Progenitor cell of endocrine pancreas (in vitro differentiated cells): ENCODE data around the gene ZBTB21. TPM values are rescaled to one million over a fixed set of nuclear protein-coding genes. Genes with fewer than 3 reads are reported as not detected.
"Not testable (repeated sequence)": the region's sequence is repeated elsewhere in the genome, so short reads cannot be mapped to it uniquely, and the experiment has no call there.

Experiments used
- DNase-seq: peaks from one replicate; pipeline ENCODE4 v3.0.0; 2021; ENCODE audit warnings: low spot score; ENCODE audit not compliant: unreplicated experiment
- H3K27ac Mint-ChIP-seq: 2 replicates; pipeline ENCODE4 v1.8.0; 2021; ENCODE audit warnings: mild to moderate bottlenecking, moderate library complexity, mixed read lengths
- H3K27me3 Mint-ChIP-seq: 2 replicates; pipeline ENCODE4 v1.8.0; 2021; ENCODE audit warnings: mixed read lengths
- H3K36me3 Mint-ChIP-seq: 2 replicates; pipeline ENCODE4 v1.8.0; 2022; ENCODE audit warnings: mixed read lengths; ENCODE audit not compliant: insufficient read depth
- H3K4me1 Mint-ChIP-seq: 2 replicates; pipeline ENCODE4 v1.8.0; 2021; ENCODE audit warnings: low read depth, mixed read lengths
- H3K4me3 Mint-ChIP-seq: 2 replicates; pipeline ENCODE4 v1.8.0; 2021; ENCODE audit warnings: low read depth, mild to moderate bottlenecking, moderate library complexity, mixed read lengths
- H3K9me3 Mint-ChIP-seq: 2 replicates; pipeline ENCODE4 v1.8.0; 2021; ENCODE audit warnings: low read depth, mixed read lengths
- total RNA-seq: library from RNA; stranded (reverse); gene quantifications from 2 replicates; pipeline ENCODE4 v1.2.1, GENCODE V29; 2021
- TF ChIP-seq, protein P1 (sequence below): fragments of 200-600 bp; sonication (generic); IDR thresholded peaks from one replicate; pipeline ENCODE4 v1.5.0; 2021; ENCODE audit warnings: antibody characterized with exemption, mild to moderate bottlenecking; ENCODE audit not compliant: unreplicated experiment

ZBTB21 gene
- total RNA-seq, 1 donor from 2014 or later: 15.7 TPM

DNA sequence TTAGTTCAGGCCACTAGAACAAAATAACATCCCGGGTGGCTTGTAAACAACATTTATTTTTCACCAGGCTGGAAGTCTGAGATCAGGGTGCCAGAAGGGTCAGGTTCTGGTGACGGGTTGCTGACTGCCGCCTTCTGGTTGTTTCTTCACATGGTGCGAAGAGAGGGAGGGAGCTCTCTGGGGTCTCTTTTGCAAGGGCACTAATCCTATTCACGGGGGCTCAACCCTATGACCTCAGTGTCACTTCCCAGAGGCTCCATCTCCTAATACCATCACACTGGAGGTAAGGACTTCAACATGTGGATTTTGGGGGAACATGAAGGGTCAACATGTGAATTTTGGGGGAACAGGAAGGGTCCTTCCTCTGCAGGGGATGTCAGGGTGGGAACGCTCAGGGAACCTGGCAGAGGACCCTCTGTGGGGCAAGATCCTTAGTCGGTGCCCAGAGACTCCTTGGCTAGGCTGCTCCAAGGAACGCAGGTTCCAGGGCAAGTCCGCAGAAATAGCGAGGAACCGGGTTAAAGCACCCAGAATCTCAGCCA is 47.7 kb downstream of the ZBTB21 start:
- H3K27me3 Mint-ChIP-seq: peaks cover 36% of the 10 kb centered on the region
- H3K4me3 Mint-ChIP-seq: no peak overlapping the region
- peaks cover 11% of the 10 kb centered on the region for H3K4me1 Mint-ChIP-seq
- H3K9me3 Mint-ChIP-seq: no peaks in the 10 kb centered on the region
- DNase-seq: no peak
- H3K36me3 Mint-ChIP-seq: no peaks in the 10 kb centered on the region
- TF ChIP-seq, protein P1, sequence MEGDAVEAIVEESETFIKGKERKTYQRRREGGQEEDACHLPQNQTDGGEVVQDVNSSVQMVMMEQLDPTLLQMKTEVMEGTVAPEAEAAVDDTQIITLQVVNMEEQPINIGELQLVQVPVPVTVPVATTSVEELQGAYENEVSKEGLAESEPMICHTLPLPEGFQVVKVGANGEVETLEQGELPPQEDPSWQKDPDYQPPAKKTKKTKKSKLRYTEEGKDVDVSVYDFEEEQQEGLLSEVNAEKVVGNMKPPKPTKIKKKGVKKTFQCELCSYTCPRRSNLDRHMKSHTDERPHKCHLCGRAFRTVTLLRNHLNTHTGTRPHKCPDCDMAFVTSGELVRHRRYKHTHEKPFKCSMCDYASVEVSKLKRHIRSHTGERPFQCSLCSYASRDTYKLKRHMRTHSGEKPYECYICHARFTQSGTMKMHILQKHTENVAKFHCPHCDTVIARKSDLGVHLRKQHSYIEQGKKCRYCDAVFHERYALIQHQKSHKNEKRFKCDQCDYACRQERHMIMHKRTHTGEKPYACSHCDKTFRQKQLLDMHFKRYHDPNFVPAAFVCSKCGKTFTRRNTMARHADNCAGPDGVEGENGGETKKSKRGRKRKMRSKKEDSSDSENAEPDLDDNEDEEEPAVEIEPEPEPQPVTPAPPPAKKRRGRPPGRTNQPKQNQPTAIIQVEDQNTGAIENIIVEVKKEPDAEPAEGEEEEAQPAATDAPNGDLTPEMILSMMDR: no peak
- no peak overlapping the region for H3K27ac Mint-ChIP-seq

DNA sequence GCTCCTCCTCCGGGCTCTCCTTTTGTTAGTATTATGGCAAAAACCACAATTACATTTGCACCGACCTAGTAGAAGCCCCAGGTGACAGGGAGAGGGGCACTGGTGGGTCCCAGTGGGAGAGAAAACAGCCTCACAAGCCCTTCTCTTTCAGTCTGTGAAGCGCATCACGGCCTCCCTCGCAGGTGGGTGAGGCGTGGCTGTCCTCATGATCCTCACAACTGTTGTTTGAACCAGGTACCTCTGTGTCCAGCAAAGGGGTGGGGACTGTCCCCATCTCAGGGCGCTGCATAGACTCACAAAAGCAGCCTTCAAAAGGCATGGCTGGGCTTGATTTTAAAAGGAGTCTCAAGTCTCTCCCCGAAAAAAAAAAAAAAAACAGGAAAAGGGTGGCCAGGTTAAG is 48.4 kb downstream of the ZBTB21 start:
- H3K27ac Mint-ChIP-seq: no peak overlapping the region
- H3K27me3 Mint-ChIP-seq: peaks cover 36% of the 10 kb centered on the region
- peaks cover 9% of the 10 kb centered on the region for H3K4me1 Mint-ChIP-seq
- H3K36me3 Mint-ChIP-seq: no peaks in the 10 kb centered on the region
- TF ChIP-seq, protein P1: no peak
- no peak overlapping the region for H3K4me3 Mint-ChIP-seq
- DNase-seq: no peak
- H3K9me3 Mint-ChIP-seq: no peaks in the 10 kb centered on the region

DNA sequence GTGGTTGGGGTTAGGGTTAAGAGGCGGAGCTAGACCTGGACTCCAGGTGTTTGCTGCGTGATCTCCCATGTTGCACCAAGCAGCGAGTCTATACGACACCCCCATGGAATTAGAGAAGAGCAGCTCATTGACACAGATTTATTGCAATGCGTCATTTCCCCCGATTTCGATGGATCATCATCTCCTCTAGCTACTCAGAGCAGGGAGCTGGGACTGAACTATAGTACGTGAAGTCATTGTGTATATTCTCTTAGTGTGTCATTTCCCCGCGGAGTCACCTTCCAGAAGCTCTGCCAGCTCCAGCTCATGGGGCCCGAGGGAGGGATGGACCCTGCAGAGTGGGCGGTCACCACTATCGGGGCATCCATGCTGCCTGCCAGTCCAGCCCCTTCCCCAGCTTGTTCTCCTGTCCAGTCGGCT is 48.9 kb downstream of the ZBTB21 start:
- TF ChIP-seq, protein P1: no peak
- Mint-ChIP-seq H3K36me3 (no peaks in the 10 kb centered on the region), H3K4me3 (no peak overlapping the region), H3K27me3 (peaks cover 32% of the 10 kb centered on the region), H3K27ac (peak overlapping the region; percentile 29), H3K4me1 (peaks cover 9% of the 10 kb centered on the region), H3K9me3 (no peaks in the 10 kb centered on the region)
- DNase-seq: no peak

GRCh38 chr21:41960386-41960785 is 49.8 kb downstream of the ZBTB21 start:
- Mint-ChIP-seq H3K36me3 (no peaks in the 10 kb centered on the region), H3K4me3 (no peak overlapping the region)

DNA sequence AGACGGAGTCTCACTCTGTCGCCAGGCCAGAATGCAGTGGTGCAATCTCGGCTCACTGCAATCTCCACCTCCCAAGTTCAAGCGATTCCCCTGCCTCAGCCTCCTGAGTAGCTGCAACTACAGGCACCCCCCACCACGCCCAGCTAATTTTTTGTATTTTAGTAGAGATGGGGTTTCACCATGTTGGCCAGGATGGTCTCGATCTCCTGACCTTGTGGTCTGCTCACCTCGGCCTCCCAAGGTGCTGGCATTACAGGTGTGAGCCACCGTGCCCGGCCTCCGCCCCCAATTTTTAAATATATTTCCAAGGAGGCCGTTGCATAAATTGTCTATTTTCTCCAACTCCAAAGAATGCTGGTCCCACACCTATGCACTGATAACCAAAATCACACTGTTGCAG is 50.5 kb downstream of the ZBTB21 start:
- H3K9me3 Mint-ChIP-seq, H3K27ac Mint-ChIP-seq, H3K4me1 Mint-ChIP-seq, H3K36me3 Mint-ChIP-seq, DNase-seq, H3K4me3 Mint-ChIP-seq: not testable (repeated sequence)
- H3K27me3 Mint-ChIP-seq: peaks cover 32% of the 10 kb centered on the region

More at GRCh38 chr21:41960386-41960785, 49.8 kb downstream of the ZBTB21 start:
- H3K27ac Mint-ChIP-seq: no peak overlapping the region
- TF ChIP-seq, protein P1: no peak
- no peaks in the 10 kb centered on the region for H3K9me3 Mint-ChIP-seq
- DNase-seq: no peak
- peaks cover 8% of the 10 kb centered on the region for H3K4me1 Mint-ChIP-seq
- peaks cover 27% of the 10 kb centered on the region for H3K27me3 Mint-ChIP-seq

GRCh38 chr21:41958886-41959563 is 51.1 kb downstream of the ZBTB21 start:
- no peak for DNase-seq
- H3K4me3 Mint-ChIP-seq: no peak overlapping the region
- H3K4me1 Mint-ChIP-seq: no peaks in the 10 kb centered on the region
- H3K9me3 Mint-ChIP-seq: no peaks in the 10 kb centered on the region
- H3K36me3 Mint-ChIP-seq: no peaks in the 10 kb centered on the region
- H3K27ac Mint-ChIP-seq: no peak overlapping the region
- peaks cover 32% of the 10 kb centered on the region for H3K27me3 Mint-ChIP-seq
- TF ChIP-seq, protein P1: no peak
